GM12872 (cell line): ENCODE measurements around the gene HOXC6.

ENCODE experiments used
- TF ChIP-seq, protein P1 (sequence below): IDR thresholded peaks from 3 replicates; pipeline ENCODE4 v1.5.1; 2011; ENCODE audit warnings: low read depth, mild to moderate bottlenecking, low read length, moderate library complexity; ENCODE audit not compliant: insufficient read depth

Gene HOXC6

DNA sequence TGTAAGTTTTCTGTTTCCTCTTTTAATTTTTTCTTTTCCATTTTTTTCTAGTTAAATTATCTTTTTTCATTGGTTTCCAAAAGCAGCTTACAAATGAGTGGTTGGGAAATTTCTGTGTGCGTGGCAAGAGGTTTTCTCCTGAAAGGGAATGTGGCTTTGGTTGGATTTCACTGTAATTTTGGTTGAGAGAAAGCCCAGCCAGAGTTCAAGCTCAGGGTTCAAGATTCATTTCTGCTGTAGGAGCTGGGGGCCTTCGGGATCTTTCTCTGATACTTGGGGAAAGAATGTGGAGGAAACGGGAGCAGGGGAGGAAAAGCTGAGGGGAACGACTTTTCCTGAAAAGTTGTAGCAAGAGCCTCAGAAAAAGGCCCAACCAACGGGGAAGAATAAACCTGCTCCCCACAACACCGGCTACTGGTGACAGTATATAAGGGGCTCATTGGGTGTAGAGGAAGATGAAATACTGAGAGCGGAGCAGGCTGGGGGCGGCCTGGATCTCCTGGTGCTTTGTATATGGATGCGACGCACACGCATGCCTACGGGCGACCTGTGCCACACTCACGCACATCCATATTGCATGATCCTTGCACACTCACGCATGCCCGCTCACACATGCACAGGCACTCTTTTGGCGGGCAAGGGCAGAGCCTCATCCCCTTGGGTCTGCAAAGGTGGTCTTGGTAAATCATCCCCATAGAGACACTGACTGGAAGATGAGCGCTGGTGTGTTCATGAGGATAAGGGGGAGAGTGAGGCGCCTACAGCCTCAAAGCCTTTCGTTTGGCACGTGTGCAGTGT lies 41.4 kb upstream of the HOXC6 start:
- TF ChIP-seq, protein P1, sequence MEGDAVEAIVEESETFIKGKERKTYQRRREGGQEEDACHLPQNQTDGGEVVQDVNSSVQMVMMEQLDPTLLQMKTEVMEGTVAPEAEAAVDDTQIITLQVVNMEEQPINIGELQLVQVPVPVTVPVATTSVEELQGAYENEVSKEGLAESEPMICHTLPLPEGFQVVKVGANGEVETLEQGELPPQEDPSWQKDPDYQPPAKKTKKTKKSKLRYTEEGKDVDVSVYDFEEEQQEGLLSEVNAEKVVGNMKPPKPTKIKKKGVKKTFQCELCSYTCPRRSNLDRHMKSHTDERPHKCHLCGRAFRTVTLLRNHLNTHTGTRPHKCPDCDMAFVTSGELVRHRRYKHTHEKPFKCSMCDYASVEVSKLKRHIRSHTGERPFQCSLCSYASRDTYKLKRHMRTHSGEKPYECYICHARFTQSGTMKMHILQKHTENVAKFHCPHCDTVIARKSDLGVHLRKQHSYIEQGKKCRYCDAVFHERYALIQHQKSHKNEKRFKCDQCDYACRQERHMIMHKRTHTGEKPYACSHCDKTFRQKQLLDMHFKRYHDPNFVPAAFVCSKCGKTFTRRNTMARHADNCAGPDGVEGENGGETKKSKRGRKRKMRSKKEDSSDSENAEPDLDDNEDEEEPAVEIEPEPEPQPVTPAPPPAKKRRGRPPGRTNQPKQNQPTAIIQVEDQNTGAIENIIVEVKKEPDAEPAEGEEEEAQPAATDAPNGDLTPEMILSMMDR = no peak

DNA sequence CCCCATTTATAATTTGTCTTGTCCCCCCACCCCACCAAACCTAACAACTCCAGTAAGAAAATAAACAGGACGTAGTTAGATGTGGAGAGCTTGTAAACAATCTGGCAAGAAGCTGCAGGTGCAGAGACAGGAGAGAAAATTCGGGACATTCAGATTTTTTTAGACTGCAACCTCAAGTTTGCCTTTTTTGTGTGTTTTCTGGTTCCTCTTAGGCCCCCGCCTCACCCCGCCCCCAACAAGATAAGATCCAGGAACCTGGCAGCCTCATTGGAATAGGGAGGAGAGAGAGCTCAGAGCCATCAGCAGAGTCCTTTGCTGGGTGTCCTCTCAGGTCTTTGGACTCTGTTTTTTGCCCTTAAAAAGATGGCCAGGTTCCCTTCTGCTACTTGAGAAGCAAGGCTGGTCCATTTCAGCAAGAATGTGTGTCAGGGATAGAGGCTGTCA lies 40.4 kb upstream of the HOXC6 start:
- TF ChIP-seq, protein P1 = no peak

DNA sequence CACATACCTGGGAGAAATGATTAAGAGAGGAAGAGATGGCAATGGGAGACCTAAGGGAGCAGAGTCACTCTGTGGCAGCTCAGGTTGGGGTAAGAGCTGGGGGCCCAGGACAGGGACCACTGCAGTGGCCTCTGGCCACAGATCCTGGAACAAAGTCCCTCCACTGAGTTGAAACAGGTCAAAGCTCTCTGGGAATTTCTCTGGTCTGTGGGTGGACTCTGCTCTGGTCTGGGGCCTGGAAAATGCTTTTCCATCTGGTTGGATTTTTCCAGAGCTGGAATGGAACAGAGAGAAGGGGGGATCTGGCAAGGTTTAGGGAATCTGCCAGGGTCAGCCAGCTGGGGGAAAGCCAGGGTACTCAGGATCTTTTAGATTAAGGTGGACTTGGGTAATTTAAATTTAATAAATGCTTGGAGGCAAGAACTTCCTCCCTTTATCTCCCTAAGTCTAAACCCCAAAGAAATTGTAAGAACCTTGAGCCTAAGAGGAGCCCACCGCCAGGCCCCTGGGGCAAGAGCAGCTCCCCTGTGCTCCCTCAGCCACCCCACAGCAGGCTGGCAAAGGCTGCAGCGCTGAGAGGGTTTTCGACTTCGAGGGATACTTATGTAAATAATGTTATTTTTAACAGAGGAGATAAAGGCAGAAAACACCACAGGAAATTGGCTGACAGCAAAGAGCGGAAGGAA lies 39.6 kb upstream of the HOXC6 start:
- TF ChIP-seq, protein P1 = no peak

DNA sequence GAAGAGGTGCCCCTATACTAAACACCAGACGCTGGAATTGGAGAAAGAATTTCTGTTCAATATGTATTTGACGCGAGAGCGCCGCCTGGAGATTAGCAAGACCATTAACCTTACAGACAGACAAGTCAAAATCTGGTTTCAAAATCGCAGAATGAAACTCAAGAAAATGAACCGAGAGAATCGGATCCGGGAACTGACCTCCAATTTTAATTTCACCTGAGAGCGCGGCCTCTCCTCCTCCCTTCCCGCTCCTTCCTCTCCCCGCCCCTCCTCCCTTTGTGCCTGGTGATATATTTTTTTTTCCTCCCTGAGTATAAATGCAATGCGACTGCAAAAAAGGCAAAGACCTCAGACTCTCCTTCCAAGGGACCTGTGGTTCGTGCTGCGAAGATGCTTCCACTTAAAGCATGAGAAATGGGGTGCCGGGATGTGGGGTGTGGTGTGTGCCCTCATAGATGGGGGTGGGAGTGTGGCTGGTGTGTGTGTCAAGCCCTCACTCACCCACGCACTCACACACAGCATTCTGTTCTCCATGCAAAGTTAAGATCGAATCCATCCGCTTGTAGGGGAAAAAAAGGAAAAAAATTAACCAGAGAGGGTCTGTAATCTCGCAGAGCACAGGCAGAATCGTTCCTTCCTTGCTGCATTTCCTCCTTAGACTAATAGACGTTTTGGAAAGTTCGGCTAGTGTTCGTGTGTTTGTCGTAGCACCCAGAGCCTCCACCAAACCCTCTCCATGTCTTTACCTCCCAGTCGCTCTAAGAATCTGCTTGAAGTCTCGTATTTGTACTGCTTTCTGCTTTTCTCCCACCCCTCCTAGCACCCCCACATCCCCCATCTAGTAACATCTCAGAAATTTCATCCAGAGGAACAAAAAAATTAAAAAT lies 38.8 kb upstream of the HOXC6 start:
- TF ChIP-seq, protein P1 = peak; percentile 71

DNA sequence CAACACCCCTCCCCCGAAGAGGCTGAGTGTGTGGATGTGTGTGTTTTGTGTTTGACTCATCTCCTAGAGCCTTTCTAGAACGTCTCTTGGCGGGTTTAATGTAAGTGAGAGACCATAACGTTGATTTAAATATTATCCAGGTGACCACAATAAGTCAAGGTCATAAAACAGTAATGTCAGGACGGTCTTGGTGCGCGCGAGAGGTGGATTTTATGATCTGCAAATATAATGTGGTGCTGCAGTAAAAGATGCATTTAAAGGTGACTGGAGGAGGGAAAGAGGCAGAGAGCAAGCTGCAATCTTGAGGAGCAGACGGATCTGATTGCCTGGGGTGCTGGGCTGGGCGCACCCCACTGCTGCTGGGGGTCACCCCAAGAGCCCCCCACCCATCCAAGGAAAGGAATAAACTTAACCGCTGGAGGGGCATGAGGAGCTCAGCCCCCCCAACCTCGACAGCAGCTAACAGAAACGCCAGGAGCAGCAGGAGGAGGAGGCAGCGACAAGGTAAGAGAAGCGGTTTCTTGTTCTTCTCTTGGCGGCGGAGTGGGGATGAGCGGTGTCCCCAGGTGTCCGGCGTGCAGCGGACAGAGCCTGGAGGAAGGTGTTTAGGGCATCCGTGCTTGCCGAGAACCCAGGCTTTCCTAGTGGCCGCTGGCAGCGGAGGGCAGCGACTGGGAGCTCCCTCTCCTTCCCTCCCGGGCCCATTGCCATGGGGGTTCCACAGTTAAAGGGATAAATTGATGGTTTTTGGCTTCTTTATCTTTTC lies 37.7 kb upstream of the HOXC6 start:
- TF ChIP-seq, protein P1 = no peak

DNA sequence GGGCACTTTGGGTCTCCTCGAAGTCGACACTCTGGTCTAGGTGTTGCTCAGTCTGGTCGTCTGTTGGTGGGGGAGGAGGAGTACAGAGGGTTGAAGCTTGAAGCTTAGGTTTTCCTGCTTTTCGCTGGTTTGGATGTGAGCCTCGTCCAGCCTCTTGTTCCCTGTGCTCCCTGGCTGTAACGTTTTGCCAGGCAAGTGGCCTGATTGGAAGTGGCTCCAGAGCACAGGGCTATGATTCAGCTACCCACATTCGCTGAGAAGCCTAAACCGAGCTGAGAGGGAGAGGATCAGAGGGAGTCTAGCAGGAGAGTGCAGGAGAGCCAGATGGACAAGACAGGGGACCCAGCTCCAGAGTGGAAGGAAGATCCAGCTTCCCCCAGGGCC lies 37.2 kb upstream of the HOXC6 start:
- TF ChIP-seq, protein P1 = no peak
